Heart left ventricle (tissue), 13 donors: ENCODE data around the gene ABCB10.

Source experiments
- CTCF ChIP-seq, 12 donors: fragments of 200-600 bp; sonication (generic) in 4 of 12; IDR thresholded peaks; one replicate each; pipeline versions ENCODE4 v1.5.0 to v1.8.0; 2018 to 2022; ENCODE audit warnings: antibody characterized with exemption in 12 of 12, mild to moderate bottlenecking in 5 of 12
- POLR2A ChIP-seq, 2 donors: fragments of 450-650 bp; IDR thresholded peaks; one replicate each; pipeline ENCODE4 v1.6.1; 2017; ENCODE audit warnings: antibody characterized with exemption in 2 of 2, mild to moderate bottlenecking in 2 of 2, moderate library complexity in 2 of 2
- donor health status: ischemic (EF 13 %, LVEDD 7.1; RV severe dilation, severe dysfunction).
- donor health status: DM: no; HTN: yes; CAD: no.
- donor health status: DM: no; HTN: no; CAD: no.
- donor health status: ischemic (EF 25% LVEDD 6.9; RV normal size, moderate dysfunction).
- donor health status: ischemic (EF 25% LVEDD 5.7; RV mildly dilated, moderate dysfunction).
- donor health status: ischemic (EF 35%, LVEDD 5.7; RV mildly dilated, moderate dysfunction).
- donor health status: nonischemic (EF 11% LVEDD 7.7; RV severe dilation, severe dysfunction).
- donor health status: DM: yes; HTN: yes; CAD: no.
- donor health status: PGD.
- donor health status: ischemic (EF 29% LVEDD 5.4; RV normal size, mild dysfunction).
- donor health status: nonischemic (EF 23%, LVEDD 6.1; RV moderate dilation, normal function).

GRCh38 chr1:229485318-229485717, 73.2 kb downstream of the ABCB10 start:
- TF ChIP-seq CTCF (IDR thresholded peaks at IDR 0.05), result no peak
- TF ChIP-seq POLR2A (IDR thresholded peaks at IDR 0.05), result no peak
